ENCODE data around the gene WNK1. TPM values are rescaled to one million over a fixed set of nuclear protein-coding genes. Genes with fewer than 3 reads are reported as not detected.
"Not testable (repeated sequence)": the region's sequence is repeated elsewhere in the genome, so short reads cannot be mapped to it uniquely, and the experiment has no call there.

The WNK1 gene
- total RNA-seq, 1 donor from 2014 or later, result 178 TPM

GRCh38 chr12:931591-931990 lies 179.2 kb downstream of the WNK1 start:
- no peak overlapping the region for H3K4me3 ChIP-seq
- intact Hi-C loops (cut with DNase I), result no loop called here
- no peak overlapping the region for H3K27ac ChIP-seq
- no peaks in the 10 kb centered on the region for H3K27me3 ChIP-seq
- H3K9me3 ChIP-seq, result no peaks in the 10 kb centered on the region
- H3K4me1 ChIP-seq, result no peaks in the 10 kb centered on the region
- peaks cover 43 to 58% of the 10 kb centered on the region in 2 donors for H3K36me3 ChIP-seq
- TF ChIP-seq, protein P1, sequence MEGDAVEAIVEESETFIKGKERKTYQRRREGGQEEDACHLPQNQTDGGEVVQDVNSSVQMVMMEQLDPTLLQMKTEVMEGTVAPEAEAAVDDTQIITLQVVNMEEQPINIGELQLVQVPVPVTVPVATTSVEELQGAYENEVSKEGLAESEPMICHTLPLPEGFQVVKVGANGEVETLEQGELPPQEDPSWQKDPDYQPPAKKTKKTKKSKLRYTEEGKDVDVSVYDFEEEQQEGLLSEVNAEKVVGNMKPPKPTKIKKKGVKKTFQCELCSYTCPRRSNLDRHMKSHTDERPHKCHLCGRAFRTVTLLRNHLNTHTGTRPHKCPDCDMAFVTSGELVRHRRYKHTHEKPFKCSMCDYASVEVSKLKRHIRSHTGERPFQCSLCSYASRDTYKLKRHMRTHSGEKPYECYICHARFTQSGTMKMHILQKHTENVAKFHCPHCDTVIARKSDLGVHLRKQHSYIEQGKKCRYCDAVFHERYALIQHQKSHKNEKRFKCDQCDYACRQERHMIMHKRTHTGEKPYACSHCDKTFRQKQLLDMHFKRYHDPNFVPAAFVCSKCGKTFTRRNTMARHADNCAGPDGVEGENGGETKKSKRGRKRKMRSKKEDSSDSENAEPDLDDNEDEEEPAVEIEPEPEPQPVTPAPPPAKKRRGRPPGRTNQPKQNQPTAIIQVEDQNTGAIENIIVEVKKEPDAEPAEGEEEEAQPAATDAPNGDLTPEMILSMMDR (IDR thresholded peaks at IDR 0.05), result no peak
- DNase-seq (ENCODE audit: low spot score in 2 of 2), result no peak

DNA sequence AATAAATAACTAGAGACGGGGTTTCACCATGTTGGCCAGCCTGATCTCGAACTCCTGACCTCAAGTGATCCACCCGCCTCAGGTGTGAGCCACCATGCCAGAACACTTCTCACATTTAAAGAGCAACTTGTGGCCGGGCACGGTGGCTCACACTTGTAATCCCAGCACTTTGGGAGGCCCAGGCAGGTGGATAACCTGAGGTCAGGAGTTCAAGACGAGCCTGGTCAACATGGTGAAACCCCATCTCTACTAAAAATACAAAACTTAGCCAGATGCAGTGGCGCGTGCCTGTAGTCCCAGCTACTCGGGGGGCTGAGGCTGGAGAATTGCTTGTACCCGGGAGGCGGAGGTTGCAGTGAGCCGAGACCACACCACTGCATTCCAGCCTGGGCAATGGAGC lies 183.5 kb downstream of the WNK1 start:
- H3K4me1 ChIP-seq; H3K27ac ChIP-seq; intact Hi-C loops (cut with DNase I); H3K27me3 ChIP-seq; DNase-seq (ENCODE audit: low spot score in 2 of 2); H3K4me3 ChIP-seq; H3K9me3 ChIP-seq: not testable (repeated sequence)
- H3K36me3 ChIP-seq, result peaks cover 8 to 44% of the 10 kb centered on the region in 2 donors

- intact Hi-C loops (cut with DNase I), result no loop called here
- no peak for DNase-seq (ENCODE audit: low spot score in 2 of 2)
- Histone ChIP-seq H3K9me3 (no peaks in the 10 kb centered on the region), H3K36me3 (peaks cover under 1 to 42% of the 10 kb centered on the region in 2 donors), H3K27me3 (no peaks in the 10 kb centered on the region), H3K4me1 (no peaks in the 10 kb centered on the region), H3K4me3 (no peak overlapping the region), H3K27ac (no peak overlapping the region)
- TF ChIP-seq, protein P1 (IDR thresholded peaks at IDR 0.05), result no peak
Observed at GRCh38 chr12:936377-937345, 184.3 kb downstream of the WNK1 start.

DNA sequence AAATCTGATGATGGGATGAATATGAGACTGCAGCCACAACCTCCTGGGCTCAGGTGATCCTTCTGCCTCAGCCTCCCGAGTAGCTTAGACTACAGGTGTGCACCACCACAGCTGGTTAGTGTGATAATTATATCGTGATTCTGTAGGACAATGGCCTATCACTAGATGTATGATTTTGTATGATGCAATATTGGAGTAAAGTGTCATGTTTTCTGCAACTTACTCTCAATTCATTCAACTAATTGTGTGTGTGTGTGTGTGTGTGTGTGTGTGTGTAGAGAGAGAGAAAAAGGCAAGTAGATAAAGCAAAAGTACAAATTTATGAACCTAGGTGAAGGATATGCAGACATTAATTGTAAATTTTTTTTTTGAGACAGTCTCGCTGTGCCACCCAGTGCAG lies 186.4 kb downstream of the WNK1 start:
- no peak for DNase-seq (ENCODE audit: low spot score in 2 of 2)
- Histone ChIP-seq H3K4me1 (no peaks in the 10 kb centered on the region), H3K27ac (no peak overlapping the region), H3K4me3 (no peak overlapping the region), H3K27me3 (no peaks in the 10 kb centered on the region), H3K36me3 (peaks cover under 1 to 39% of the 10 kb centered on the region in 2 donors), H3K9me3 (no peaks in the 10 kb centered on the region)
- intact Hi-C loops (cut with DNase I), result no loop called here
- TF ChIP-seq, protein P1 (IDR thresholded peaks at IDR 0.05), result no peak

DNA sequence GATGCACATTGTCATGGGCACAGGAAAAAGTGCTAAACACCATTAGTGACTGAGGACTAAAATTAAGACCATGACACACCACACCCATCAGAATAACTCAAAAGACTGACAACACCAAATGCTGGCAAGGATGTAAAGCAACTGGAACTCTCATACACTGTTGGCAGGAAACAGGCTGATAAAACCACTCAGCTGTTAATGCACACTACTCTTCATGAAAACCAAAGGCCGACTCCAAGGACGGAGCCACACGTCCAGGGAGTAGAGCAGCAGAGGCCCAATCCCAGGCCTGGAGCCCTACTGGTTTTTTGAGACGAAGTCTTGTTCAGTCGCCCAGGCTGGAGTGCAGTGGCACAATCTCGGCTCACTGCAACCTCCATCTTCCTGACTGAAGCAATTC lies 190.7 kb downstream of the WNK1 start:
- DNase-seq (ENCODE audit: low spot score in 2 of 2), result no peak
- TF ChIP-seq, protein P1 (IDR thresholded peaks at IDR 0.05), result no peak
- intact Hi-C loops (cut with DNase I), result no loop called here
- Histone ChIP-seq H3K27ac (no peak overlapping the region), H3K4me1 (peaks cover 0 to under 1% of the 10 kb centered on the region in 2 donors), H3K9me3 (no peaks in the 10 kb centered on the region), H3K36me3 (peaks cover 5 to 37% of the 10 kb centered on the region in 2 donors), H3K4me3 (no peak overlapping the region), H3K27me3 (no peaks in the 10 kb centered on the region)

- H3K27me3 ChIP-seq, result no peaks in the 10 kb centered on the region
- TF ChIP-seq, protein P1 (IDR thresholded peaks at IDR 0.05), result no peak
- H3K27ac ChIP-seq, result no peak overlapping the region
- intact Hi-C loops (cut with DNase I), result no loop called here
- peaks cover 5 to 6% of the 10 kb centered on the region in 2 donors for H3K4me1 ChIP-seq
- no peak overlapping the region for H3K4me3 ChIP-seq
- no peak for DNase-seq (ENCODE audit: low spot score in 2 of 2)
- H3K36me3 ChIP-seq, result peaks cover 5 to 34% of the 10 kb centered on the region in 2 donors
- no peaks in the 10 kb centered on the region for H3K9me3 ChIP-seq
Observed at GRCh38 chr12:944211-944610, 191.8 kb downstream of the WNK1 start.
